Kidney tubule cell (primary cell): ENCODE measurements around the gene DNAH5.
"Not testable (repeated sequence)": the region's sequence is repeated elsewhere in the genome, so short reads cannot be mapped to it uniquely, and the experiment has no call there.

Experiments
- DNase-seq: peaks from one replicate; pipeline ENCODE4 v3.0.0-alpha.2; 2018; ENCODE audit warnings: low spot score

Gene DNAH5, protein sequence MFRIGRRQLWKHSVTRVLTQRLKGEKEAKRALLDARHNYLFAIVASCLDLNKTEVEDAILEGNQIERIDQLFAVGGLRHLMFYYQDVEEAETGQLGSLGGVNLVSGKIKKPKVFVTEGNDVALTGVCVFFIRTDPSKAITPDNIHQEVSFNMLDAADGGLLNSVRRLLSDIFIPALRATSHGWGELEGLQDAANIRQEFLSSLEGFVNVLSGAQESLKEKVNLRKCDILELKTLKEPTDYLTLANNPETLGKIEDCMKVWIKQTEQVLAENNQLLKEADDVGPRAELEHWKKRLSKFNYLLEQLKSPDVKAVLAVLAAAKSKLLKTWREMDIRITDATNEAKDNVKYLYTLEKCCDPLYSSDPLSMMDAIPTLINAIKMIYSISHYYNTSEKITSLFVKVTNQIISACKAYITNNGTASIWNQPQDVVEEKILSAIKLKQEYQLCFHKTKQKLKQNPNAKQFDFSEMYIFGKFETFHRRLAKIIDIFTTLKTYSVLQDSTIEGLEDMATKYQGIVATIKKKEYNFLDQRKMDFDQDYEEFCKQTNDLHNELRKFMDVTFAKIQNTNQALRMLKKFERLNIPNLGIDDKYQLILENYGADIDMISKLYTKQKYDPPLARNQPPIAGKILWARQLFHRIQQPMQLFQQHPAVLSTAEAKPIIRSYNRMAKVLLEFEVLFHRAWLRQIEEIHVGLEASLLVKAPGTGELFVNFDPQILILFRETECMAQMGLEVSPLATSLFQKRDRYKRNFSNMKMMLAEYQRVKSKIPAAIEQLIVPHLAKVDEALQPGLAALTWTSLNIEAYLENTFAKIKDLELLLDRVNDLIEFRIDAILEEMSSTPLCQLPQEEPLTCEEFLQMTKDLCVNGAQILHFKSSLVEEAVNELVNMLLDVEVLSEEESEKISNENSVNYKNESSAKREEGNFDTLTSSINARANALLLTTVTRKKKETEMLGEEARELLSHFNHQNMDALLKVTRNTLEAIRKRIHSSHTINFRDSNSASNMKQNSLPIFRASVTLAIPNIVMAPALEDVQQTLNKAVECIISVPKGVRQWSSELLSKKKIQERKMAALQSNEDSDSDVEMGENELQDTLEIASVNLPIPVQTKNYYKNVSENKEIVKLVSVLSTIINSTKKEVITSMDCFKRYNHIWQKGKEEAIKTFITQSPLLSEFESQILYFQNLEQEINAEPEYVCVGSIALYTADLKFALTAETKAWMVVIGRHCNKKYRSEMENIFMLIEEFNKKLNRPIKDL (N-terminal part only)

GRCh38 chr5:13944560-13945199 is at the start of gene DNAH5:
Gene DNAH5, minus strand, starts transcription at chr5:13944688. Its CDS starts 250 bp downstream, at chr5:13944438.
- no peak for DNase-seq

- DNase-seq = no peak
These were observed 49.4 kb upstream of the DNAH5 start for GRCh38 chr5:13993926-13994325.

DNA sequence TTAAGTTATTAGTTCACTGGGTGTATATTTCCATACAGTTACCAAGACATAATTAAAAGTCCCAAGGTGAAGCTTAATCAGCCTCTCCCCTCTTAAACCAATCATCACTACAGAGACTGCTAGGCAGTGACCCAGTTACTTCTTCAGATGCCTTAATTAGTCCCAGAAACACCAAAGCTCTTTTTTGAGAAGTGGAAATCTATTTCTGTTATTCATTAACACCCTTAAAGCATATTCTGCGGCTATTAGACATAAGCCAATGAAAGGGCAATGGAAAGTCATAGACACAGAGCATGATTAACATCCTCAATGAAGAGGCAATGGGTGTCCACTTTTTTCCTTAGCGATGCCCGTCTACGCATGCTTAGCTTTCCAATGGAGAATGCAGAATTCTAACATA is 48.3 kb upstream of the DNAH5 start:
- DNase-seq = peak; percentile 68

GRCh38 chr5:13991365-13991764 is 46.9 kb upstream of the DNAH5 start:
- no peak for DNase-seq

GRCh38 chr5:13990896-13991295 is 46.4 kb upstream of the DNAH5 start:
- no peak for DNase-seq

GRCh38 chr5:13989832-13990231 is 45.3 kb upstream of the DNAH5 start:
- no peak for DNase-seq

DNA sequence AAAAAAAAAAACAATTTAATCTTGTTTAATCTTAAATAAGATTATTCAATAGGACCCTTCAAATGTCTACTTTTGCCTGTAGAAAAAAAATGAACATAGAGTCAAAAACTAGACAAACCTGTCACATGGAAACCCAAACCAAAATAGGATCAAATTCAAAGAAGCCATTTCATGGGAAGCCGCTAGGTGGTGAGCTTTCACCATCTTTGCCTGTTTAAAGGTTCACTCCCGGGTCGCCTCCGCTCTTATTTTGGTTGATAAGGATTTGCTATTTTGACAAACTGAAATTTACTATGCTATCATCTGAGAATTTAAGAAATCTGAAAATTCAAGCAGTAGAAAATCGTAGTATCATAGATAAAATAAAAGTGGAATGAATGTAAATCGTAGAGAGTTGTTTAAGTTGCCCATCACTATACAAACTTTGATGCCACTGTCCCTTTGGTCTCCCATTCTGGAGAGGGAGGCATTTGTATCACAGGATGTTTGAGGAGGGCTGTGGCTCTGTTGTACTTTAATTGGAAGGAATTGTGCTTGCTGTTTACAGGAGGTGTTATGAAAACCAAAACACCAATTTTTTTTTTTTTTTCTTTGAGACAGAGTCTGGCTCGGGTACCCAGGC is 43.5 kb upstream of the DNAH5 start:
- peak; percentile 74 for DNase-seq

DNA sequence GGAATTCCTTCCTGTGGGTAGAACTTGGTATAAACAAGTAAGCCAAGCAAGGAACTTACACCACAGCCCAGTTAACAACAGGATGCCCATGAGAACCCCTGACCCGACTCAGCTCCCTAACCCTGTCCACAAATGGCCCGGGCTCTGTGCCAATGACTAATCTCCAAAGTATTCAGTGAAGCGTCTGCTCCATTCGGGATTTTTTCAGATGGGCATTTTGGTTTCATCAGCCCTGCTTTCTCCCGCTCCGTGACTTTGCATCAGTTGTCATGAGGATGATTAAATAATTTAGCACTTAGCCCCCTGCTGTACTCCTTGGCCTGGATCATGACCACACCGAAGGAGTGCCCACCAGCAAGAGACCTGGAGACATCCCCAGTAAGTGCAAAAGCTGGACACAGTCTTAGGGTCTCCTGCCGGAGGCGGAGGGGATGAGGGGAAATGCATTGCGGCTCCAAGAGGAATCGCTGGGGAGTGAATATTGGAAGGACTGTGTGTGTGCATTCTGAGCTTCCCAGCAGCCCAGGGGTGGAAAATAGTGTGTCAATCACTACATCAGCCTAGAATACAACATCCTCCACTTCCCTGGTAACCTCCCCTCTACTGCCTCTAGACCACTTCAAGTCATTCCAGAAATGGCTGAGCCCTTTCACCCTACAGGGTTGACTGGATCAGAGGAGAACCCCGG is 41.4 kb upstream of the DNAH5 start:
- DNase-seq = peak; percentile 96

DNA sequence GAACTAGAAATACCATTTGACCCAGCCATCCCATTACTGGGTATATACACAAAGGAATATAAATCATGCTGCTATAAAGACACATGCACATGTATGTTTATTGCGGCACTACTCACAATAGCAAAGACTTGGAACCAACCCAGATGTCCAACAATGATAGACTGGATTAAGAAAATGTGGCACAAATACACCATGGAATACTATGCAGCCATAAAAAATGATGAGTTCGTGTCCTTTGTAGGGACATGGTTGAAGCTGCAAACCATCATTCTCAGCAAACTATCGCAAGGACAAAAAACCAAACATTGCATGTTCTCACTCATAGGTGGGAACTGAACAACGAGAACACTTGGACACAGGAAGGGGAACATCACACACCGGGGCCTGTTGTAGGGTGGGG is 40.4 kb upstream of the DNAH5 start:
- not testable (repeated sequence) for DNase-seq

DNA sequence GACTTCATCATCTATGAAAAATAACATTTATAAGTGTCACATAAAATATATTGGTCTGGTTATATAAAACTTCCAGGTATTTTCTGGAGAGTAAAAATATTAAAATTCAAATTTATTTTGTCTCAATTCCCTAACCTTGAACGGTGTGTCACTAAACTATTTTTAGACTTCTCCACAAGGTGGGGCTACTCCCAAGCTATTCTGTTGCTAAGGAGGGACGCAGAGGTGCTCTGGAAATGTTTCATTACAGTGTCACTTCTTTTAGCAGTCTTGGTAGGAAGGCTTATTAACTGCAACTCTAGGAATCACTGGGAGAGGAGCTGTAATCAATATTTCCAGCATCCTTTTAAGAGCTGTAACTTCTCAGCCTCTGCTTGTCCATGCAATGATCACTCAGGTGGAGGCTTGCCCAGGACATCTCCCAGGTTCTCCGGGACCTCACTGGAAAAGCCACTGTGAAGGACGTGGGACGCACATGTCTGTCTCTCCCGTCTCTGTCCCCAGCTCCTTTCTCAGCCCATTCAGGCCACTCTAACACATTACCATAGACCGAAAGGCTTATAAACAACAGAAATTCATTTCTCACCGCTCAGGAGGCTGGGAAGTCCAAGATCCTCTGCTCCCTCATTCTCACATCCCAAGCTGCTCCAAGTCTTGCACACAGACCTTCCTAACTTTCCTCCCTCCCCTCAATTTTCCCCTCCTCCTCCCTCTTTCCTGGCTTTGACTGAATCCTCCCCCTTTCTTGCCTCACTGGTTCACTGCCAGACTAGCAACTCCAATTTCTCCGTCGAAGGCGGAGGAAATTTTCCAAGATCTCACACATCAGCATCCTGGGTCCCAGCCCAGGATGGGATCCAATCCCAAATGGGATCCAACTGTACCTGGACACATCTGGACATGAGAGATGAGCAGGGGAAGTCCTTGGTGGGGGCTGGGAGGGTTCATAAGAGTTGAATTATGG is 32.7 kb upstream of the DNAH5 start:
- peak; percentile 73 for DNase-seq

DNA sequence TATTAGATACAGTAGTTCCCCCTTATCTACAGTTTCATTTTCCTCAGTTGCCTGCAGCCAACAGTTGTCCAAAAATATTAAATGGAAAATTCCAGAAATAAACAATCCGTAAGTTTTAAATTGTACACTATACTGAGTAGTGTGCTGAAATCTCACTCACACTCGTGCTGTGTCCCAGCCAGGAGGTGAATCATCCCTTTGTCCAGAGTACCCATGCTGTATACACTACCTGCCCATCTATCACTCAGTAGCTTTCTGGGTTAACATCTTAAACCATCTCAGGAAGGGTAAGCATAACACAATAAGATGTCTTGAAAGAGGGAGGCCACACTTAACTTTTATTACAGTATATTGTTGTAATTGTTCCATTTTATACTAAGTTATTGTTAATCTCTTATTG is 31.7 kb upstream of the DNAH5 start:
- no peak for DNase-seq

DNA sequence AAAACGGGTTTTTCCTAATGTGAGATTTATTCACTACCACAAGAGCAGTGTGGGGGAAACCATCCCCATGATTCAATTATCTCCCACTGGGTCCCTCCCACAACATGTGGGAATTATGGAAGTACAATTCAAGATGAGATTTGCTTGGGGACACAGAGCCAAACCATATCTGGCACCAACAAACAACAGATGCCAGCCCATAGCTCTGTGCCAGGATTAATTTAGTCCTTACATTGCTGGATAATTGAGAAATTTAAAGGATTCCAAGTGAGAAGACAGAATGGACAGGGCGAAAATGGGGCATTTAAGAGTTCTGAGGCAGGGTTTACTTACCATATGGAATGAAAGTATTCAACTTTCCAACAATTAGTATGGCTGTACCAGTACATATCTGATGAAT is 30.8 kb upstream of the DNAH5 start:
- no peak for DNase-seq

DNA sequence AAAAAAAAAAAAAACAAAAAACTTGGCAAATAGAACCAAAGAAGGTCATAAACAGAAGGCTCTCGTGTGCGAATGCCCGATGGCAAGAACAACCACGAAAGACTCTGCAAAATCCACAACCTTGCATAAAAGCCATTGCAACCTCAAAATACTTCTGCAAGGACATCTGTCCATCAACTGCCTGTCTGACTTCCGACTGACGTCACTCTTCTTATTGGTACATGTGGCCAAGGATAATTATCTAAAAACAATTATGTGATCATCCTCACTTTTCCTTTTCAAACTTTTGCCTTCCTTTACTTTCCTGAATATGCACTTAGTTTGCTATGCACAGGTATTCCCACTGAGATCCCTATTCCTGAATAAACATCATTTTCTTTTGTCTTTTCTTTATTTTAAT is 29.2 kb upstream of the DNAH5 start:
- no peak for DNase-seq

DNA sequence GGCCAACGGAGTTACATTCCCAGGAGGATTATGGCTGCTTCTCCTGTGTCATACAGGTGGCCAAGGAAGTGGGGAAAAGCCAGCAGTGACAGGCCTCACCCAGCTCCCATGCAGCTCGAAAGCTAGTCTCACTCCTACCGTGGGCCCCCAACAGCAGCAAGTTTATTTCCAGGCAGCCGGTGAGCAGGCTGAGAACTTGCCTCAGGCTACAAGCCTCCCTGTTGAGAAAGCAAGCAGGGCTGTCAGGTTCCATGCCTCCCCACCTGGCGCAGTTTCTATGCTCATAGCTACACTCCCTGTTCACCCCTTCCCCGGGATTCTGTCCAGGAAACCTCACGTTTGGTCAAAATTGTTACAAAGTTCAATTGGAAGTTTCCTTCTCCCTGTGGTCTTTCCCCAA is 27.5 kb upstream of the DNAH5 start:
- no peak for DNase-seq

- peak; percentile 78 for DNase-seq
These were observed 12.7 kb upstream of the DNAH5 start for GRCh38 chr5:13957032-13957645.

GRCh38 chr5:13956471-13956870 is 12.0 kb upstream of the DNAH5 start:
- DNase-seq = no peak

- no peak for DNase-seq
These were observed 11.4 kb upstream of the DNAH5 start for GRCh38 chr5:13955896-13956295.

DNA sequence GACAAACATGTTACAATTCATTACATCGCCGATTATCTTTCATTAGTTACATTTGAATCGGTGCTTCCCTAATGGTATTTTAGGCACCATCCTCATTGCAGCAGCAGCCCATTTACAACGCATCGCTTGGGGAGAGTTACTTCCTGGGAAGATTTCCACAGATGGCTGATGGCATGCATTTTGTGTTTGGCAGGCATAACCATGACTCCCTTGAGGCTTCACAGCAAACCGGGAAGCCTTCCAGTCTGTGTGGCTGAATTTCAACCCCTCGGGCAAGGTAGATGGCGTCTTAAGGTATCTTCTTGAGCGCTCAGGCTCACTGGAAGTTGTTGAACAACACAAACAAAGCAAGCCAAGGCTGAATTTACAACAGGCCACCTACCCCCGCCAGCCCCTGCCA is 1.6 kb upstream of the DNAH5 start:
- no peak for DNase-seq

DNA sequence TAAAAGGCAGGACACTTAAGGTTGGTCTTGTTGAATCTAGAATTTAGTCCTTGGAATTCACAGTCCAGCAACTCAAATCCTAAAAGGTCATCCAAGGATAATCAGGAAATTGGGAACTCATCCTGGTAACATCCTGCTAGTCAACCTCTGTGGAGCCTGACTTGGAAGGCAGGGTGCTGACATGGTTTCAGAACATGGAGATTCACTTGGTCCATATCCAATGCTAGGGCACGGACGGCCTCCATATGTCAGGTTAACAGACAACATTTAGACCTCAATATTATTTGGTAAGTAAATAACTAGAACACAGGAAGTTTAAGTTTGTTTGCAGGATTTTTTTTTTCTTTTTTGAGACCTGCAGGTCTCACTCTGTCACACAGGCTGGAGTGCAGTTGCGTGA is 783 bp upstream of the DNAH5 start:
- no peak for DNase-seq
